LNCAP (cell line): ENCODE data around the gene RAE1.

Source experiments
- TF ChIP-seq, protein P1 (sequence below): fragments of 450-650 bp; IDR thresholded peaks from 2 replicates; pipeline ENCODE4 v1.5.1; 2017; ENCODE audit warnings: mild to moderate bottlenecking

RAE1 gene

DNA sequence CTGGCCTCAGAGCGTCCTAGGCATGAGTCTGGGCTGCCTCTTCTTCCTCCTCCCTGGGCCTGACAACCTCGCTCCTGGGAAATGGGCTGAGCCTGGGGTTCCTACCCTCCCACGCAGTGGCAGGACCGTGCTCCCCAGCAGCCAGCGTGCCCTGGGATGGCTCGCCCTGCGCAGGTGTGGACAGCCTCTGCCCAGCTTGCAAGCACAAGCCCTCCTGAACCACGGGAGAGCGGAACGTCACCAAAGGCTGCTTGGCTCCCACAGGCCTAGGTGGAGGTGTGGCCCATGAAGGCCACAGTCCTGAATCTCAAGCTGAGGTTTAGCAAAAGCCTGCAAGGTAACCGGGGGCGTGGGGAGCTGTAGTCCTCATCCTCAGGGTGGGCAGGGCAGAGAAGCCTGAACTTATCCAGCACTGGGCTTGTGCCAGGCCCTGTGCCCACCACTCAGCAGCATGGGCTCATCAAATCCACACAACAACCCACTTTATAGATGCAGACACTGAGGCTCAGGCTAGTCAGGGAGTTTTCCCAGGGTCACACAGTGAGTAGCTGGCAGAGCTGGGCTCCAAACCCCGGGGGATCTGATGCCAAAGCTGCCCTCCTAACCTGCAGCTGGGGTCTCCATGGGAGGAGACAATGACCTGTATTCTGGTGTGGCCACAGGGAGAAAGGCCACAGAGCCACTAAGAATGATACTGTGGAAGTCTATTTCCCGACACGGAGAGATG, 65.4 kb downstream of the RAE1 start:
- TF ChIP-seq, protein P1, sequence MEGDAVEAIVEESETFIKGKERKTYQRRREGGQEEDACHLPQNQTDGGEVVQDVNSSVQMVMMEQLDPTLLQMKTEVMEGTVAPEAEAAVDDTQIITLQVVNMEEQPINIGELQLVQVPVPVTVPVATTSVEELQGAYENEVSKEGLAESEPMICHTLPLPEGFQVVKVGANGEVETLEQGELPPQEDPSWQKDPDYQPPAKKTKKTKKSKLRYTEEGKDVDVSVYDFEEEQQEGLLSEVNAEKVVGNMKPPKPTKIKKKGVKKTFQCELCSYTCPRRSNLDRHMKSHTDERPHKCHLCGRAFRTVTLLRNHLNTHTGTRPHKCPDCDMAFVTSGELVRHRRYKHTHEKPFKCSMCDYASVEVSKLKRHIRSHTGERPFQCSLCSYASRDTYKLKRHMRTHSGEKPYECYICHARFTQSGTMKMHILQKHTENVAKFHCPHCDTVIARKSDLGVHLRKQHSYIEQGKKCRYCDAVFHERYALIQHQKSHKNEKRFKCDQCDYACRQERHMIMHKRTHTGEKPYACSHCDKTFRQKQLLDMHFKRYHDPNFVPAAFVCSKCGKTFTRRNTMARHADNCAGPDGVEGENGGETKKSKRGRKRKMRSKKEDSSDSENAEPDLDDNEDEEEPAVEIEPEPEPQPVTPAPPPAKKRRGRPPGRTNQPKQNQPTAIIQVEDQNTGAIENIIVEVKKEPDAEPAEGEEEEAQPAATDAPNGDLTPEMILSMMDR, result no peak

DNA sequence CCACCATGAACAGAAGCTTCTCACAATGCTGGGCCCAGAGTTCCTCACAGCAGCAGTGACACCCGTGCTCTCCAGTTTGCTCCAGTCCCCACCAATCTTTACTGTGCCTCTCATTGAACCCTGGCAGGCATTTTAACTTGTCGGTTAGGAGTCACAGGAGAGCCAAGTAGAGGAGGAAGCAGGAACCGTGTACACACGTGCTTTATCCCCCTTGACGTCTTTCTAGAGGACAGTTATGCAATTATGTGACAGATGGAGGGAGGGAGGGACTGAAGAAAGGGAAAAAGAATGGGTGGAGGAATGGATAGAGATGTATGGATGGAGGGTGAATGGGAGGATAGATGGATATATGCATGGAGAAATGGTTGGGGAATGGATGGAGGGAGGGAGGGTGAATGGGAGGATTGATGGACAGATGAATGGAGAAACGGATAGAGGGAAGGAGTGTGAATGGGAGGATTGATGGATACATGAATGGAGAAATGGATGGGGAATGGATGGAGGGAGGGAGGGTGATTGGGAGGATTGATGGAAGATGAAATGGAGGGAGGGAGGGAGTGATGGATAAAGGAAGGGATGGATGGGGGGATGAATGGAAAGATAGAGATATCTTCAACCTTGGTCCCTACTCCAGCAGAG, 66.1 kb downstream of the RAE1 start:
- TF ChIP-seq, protein P1, result no peak

DNA sequence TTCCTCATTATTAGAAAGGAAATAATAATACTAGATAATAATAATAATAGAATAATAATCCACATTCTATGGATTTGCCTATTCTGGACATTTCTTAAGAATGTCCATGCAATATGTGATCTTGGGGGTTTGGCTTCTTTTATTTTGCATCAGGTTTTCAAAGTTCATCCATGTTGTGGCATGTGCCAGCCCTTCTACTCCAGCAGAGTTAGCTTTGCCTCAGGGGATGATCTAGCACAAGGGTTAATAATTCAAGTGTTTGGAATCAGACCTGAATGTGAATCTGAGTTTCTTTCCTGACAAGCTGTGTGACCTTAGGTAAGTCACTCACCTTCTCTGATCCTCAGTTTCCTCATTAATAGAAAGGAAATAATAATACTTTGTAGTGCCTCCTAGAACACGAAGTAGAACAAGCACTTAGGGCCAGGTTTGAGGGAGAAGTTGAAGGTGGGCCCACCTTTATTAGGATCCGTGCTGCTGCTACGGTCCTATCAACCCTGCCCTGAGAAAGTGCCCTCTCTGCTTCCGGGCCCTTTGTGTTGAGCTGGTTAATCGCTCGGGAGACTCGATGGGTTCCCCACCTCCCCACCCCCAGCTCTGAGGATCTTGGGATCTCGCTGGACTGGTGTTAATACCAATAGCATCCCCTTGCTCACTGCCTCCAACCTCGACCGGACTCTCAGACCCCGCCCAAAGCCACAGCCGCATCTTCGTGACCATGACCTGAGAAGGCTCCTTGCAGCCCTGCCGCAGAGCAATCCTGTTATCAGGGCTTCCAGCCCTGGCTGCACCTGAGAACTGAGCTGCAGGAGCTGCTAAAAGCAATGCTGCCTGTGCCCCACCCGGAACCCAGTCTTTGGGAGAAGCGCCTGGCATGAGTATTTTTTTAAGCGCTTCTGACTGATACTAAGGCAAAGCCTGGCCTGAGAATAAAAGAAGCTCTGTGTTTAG, 67.0 kb downstream of the RAE1 start:
- TF ChIP-seq, protein P1, result no peak

DNA sequence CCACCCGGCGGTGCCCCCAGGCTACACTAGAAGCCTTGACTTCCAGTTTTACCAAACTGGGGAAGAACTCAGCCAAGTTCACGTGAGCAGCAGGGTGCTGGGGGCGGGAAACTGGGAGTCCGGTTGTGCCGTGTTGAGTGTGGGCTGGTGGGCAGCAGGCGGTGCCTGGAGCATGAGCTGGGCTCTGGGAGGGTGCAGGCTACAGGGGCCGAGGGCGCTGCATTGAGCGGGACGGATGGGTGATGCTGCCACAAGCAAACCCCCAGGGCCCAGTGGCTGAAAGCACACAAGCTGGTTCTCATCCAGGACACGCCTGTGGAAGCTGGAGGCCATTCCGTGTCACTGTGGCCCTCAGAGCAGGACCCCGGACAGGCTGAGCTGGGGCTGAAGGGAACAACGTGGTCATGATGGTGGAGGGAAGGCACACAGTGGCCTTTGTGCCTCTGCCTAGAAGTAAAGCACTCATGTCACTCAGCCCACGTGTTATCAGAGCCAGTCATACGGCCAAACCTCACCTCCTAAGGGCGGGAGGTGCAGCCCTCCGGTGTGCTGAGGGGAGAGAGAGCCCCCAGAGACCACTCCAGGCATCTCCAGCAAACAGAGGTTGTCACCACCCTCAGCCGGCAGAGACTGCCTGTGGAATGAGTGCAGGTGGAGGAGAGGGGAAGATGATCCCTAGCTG, 69.7 kb downstream of the RAE1 start:
- TF ChIP-seq, protein P1, result no peak

DNA sequence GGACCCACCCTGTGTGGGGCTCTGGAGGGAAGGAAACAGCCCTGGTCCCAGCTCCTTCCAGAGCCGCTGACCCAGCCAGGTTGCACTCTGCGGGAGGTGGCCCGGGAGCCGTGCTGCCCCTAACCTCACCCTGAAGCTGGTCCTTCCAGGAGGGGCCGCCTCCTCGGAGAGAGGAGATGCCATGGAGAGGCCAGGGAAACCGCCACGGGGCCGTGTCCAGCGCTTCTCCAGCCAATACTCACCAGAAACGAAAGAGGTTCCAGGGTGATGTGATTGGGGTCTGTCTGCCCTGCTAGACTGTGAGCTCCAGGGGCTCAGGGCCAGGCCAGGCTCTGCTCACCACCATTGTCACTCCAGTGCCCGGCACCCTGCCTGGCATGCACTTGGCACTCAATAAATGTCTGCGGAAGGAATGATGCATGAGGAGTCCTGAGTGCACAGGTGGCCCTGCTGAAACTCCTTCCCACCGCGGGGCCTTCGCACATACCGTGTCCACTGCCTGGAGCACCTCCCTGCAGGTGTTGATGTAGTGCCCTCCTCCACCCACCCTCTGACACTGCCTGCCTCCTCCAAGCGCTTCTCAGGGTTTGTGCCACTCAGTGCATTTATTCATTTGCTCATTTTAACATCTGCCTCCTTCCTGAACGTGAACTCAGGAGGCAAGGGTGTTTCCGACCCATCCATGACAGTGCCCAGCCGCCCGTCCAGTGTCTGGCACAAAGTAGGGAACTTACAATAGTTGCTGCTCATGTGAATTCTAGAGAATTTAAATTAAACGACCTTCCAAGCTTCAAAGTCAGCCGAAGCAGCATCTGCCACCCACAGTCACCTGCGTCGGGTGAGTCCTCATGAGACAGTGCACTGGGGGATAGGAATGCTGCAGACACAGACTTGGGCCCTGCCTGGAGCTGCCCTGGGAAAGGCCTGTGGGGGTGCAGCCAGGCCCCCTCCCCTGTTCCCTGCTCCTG, 70.5 kb downstream of the RAE1 start:
- TF ChIP-seq, protein P1, result no peak

DNA sequence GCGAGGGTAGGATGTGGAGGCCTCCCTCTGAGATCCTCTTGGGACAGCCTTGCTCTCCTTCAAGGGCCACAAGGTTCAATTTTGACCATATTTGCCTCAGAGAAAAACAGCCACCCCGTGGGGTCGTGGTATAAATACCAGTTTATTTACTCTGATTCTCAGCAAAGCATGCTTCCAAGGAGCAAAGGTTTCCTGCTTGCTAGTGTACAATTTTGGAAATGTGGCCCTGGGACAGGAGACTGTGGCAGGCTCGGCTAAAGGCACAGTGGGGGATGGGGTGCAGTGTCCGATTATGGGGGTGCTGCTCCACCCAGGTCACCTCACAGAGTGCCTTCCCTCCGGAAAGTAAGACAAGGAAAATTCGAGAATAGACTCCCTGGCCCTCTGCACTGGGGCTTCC, 71.2 kb downstream of the RAE1 start:
- TF ChIP-seq, protein P1, result no peak
